LNCAP (cell line): ENCODE results near the gene LYRM4.

ENCODE experiments used
- TF ChIP-seq, protein P1 (sequence below): fragments of 450-650 bp; IDR thresholded peaks from 2 replicates; pipeline ENCODE4 v1.5.1; 2017; ENCODE audit warnings: mild to moderate bottlenecking

Gene LYRM4

DNA sequence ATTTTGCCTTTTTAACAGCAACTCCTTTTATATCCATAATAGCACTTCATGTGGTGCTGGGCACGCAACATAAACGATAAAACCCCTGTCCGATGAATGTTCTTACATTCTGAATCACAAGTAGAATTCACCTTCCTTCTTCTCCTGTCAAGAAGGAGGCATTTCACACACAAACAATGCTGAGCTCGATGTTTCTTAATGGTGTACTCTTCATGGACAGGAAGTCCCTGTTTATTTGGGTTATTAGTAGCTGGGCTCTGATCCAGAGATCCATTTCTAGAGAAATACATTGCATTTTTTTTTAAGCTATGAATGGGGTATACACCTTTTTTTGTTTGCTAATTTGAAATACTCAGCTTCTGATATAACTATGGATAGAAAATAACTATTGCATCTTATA, 93.2 kb downstream of the LYRM4 start:
- TF ChIP-seq, protein P1, sequence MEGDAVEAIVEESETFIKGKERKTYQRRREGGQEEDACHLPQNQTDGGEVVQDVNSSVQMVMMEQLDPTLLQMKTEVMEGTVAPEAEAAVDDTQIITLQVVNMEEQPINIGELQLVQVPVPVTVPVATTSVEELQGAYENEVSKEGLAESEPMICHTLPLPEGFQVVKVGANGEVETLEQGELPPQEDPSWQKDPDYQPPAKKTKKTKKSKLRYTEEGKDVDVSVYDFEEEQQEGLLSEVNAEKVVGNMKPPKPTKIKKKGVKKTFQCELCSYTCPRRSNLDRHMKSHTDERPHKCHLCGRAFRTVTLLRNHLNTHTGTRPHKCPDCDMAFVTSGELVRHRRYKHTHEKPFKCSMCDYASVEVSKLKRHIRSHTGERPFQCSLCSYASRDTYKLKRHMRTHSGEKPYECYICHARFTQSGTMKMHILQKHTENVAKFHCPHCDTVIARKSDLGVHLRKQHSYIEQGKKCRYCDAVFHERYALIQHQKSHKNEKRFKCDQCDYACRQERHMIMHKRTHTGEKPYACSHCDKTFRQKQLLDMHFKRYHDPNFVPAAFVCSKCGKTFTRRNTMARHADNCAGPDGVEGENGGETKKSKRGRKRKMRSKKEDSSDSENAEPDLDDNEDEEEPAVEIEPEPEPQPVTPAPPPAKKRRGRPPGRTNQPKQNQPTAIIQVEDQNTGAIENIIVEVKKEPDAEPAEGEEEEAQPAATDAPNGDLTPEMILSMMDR = no peak

DNA sequence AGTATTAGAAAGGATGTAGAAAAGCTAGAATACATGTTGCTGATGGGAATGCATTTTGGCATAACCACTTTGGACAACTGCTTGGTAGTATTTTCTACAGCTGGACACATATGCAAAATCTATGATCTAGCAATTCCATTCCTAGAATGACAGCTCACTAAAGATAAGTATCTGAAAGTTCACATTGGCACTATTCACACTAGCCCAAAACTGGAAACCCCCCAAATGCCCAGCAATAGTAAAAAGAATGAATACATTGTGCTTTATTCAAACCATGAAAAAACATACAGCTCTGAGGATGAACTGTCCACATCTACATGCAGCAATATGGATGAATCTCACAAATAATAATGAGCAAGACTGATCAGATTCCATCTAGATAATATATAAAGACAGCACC, 96.7 kb downstream of the LYRM4 start:
- TF ChIP-seq, protein P1 = no peak

DNA sequence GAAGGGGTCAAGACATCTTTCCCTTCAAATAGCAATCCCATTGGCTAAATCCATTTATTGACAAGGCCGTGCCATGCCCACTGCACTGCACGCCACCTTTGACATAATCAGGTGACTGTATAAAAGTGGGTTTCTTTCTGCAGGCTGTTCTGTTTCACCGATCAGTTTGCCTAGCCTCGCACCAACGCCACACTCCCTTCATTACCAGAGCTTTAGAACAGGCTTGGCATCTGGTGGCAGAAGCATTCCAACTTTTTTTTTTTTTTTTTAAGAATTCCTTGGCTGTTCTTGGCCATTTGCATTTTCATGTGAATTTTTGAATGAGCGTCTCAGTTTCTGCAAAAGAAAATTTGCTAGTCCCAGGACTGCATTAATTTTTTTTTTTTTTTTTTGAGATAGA, 97.5 kb downstream of the LYRM4 start:
- TF ChIP-seq, protein P1 = no peak

DNA sequence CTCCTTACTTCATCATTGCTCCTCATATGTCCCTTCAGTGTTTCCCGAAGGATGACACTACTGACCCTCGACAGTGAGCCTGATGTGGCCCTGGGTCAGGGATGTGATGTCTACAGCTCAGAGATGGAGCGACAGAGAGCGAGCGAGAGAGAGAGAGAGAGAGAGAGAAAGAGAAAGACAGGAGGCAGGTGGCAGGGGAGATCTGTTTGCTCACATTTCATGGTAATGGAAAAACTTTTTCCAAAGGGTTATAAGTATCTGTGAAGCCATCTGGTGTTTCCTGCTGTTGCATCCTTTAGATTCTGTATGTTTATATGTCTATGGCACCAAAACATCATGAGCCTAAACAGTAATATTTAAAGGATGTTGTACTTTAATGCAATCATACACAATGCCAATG, 98.4 kb downstream of the LYRM4 start:
- TF ChIP-seq, protein P1 = no peak

DNA sequence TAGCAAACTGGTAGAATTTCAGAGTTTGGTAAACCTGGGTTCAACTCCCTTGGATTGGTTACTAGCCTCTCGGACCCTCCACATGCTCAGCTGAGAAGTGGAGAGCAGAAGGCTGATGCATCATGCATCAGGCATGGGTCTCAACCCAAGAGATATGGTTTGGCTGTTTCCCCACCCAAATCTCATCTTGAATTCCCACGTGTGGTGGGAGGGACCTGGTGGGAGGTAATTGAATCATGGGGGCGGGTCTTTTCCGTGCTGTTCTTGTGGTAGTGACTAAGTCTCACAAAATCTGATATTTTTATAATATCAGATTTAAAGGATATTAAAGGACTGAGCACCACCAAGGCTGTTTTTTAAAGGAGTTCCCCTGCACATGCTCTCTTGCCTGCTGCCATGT, 100.5 kb downstream of the LYRM4 start:
- TF ChIP-seq, protein P1 = no peak

DNA sequence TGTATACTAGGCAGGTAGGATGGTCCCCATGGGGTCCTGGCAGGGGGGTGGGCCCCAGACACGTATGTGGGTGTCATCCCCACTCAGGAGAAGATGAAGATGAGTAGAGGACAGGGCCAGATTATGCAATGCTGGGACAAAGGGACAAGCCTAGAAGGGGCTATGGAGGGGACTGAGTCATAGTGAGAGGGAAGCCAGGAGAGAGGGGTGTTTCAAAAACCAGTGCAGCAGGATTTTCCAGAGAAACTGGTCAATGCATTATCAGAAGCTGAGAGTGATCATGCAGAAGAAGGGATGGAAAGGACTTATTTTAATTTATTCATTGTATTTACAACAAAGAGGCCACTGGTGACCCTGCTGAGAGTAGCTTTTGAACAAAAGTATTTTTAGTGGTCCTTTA, 101.6 kb downstream of the LYRM4 start:
- TF ChIP-seq, protein P1 = no peak

DNA sequence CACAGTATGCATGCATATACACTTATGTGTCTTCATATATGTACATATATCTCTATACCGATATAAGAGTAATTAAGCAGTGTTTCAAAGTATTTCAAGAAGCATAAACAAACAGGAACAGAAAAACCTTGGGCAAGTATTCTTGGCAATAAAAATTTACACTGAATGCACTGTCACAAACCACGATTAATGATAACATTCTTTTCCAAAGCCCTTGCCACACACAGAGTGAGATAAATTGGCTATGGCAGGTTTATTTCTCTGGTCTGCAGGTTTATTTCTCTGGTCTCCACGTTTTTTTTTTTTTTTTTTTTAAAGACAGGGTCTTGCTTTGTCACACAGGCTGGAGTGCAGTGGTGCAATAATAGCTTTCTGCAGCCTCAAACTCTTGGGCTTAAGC, 102.6 kb downstream of the LYRM4 start:
- TF ChIP-seq, protein P1 = no peak

DNA sequence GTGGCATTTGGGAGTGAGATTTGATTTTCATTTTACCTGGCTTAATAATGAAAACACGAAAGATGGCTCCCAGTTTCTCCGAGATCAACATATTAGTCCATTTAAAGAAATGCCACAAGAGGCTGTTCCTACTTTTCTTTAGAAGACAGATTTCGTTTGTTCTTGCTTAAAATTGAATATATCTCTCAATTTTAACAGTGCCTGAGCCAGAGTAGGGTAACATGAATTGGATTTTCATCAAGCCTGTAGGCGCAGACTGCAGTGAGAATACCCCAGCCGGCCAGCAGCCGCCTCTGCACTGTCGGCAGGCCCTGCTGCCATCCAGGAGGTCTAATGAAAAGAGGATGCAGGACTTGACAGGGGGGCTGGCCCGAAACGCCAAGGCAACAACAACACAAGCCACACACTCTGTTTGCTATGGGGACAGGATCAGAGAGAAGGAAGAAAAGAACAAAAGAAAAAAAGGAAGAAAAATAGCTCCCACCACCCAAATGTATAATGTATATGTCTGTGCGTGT, 103.1 kb downstream of the LYRM4 start:
- TF ChIP-seq, protein P1 = no peak
